Upper lobe of left lung (tissue), 4 donors: Measurements from ENCODE around the gene SIGLECL1.

Source experiments
- CTCF ChIP-seq, 6 experiments: fragments of 450-650 bp in 4 of 6; fragments of 200-600 bp in 2 of 6; sonication (generic) in 2 of 6; IDR thresholded peaks; one replicate each; pipeline ENCODE4 v1.5.1; 2016 to 2019; ENCODE audit warnings: antibody characterized with exemption in 6 of 6
- POLR2A ChIP-seq, 4 donors: fragments of 450-650 bp; IDR thresholded peaks; one replicate each; pipeline ENCODE4 v1.5.1; 2016 to 2017; ENCODE audit warnings: antibody characterized with exemption in 4 of 4, mild to moderate bottlenecking in 2 of 4
- POLR2AphosphoS5 ChIP-seq, 2 donors: sonication (generic); formaldehyde crosslinking; IDR thresholded peaks; one replicate each; pipeline ENCODE4 v1.5.1; 2017; ENCODE audit warnings: antibody characterized with exemption in 2 of 2

GRCh38 chr19:51257471-51257870, 6.6 kb downstream of the SIGLECL1 start:
- no peak for TF ChIP-seq POLR2A (IDR thresholded peaks at IDR 0.05)
- TF ChIP-seq CTCF (IDR thresholded peaks at IDR 0.05), result no peak
- TF ChIP-seq POLR2AphosphoS5 (IDR thresholded peaks at IDR 0.05), result no peak
